ENCODE data around the gene CD209.

Gene CD209

DNA sequence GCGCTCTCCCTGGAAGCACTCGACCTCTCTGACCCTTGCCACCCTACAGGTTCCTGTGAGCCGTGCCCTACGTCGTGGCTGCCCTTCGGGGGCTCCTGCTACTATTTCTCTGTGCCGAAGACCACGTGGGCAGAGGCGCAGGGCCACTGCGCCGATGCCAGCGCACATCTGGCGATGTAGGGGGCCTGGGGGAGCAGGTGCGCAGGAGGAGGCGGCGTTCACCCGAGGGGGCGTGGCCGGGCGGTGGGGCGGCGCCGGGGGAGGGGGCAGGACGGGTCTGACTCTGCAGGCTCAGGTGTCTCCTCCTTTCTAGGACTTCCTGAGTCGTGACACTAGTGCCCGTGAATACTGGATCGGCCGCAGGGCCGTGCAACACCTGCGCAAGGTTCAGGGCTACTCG is 42.1 kb upstream of the CD209 start:
- DNase-seq (ENCODE audit: extremely low spot score): no peak
- POLR2A ChIA-PET: no interaction called here
- TF ChIP-seq, protein P1, sequence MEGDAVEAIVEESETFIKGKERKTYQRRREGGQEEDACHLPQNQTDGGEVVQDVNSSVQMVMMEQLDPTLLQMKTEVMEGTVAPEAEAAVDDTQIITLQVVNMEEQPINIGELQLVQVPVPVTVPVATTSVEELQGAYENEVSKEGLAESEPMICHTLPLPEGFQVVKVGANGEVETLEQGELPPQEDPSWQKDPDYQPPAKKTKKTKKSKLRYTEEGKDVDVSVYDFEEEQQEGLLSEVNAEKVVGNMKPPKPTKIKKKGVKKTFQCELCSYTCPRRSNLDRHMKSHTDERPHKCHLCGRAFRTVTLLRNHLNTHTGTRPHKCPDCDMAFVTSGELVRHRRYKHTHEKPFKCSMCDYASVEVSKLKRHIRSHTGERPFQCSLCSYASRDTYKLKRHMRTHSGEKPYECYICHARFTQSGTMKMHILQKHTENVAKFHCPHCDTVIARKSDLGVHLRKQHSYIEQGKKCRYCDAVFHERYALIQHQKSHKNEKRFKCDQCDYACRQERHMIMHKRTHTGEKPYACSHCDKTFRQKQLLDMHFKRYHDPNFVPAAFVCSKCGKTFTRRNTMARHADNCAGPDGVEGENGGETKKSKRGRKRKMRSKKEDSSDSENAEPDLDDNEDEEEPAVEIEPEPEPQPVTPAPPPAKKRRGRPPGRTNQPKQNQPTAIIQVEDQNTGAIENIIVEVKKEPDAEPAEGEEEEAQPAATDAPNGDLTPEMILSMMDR (IDR thresholded peaks at IDR 0.05; ENCODE audit: control extremely low read depth, extremely low read depth, low read depth, missing control alignments): no peak
- CTCF ChIA-PET: no interaction called here

- TF ChIP-seq, protein P1 (IDR thresholded peaks at IDR 0.05; ENCODE audit: control extremely low read depth, extremely low read depth, low read depth, missing control alignments): no peak
- DNase-seq (ENCODE audit: extremely low spot score): no peak
- ChIA-PET CTCF (no interaction called here), POLR2A (no interaction called here)
These were observed 41.6 kb upstream of the CD209 start for GRCh38 chr19:7788933-7789323.

- POLR2A ChIA-PET: no interaction called here
- DNase-seq (ENCODE audit: extremely low spot score): no peak
- TF ChIP-seq, protein P1 (IDR thresholded peaks at IDR 0.05; ENCODE audit: control extremely low read depth, extremely low read depth, low read depth, missing control alignments): no peak
- CTCF ChIA-PET: no interaction called here
These were observed 41.0 kb upstream of the CD209 start for GRCh38 chr19:7788178-7788932.

GRCh38 chr19:7787602-7788177 is 40.4 kb upstream of the CD209 start:
- TF ChIP-seq, protein P1 (IDR thresholded peaks at IDR 0.05; ENCODE audit: control extremely low read depth, extremely low read depth, low read depth, missing control alignments): no peak
- POLR2A ChIA-PET: no interaction called here
- CTCF ChIA-PET: interaction anchor here (0.6 to 1.2 kb wide), 2 partner anchors 13 to 219 kb away, joined by 3 to 6 read pairs; no protein-coding TSS in a partner anchor
- no peak for DNase-seq (ENCODE audit: extremely low spot score)

DNA sequence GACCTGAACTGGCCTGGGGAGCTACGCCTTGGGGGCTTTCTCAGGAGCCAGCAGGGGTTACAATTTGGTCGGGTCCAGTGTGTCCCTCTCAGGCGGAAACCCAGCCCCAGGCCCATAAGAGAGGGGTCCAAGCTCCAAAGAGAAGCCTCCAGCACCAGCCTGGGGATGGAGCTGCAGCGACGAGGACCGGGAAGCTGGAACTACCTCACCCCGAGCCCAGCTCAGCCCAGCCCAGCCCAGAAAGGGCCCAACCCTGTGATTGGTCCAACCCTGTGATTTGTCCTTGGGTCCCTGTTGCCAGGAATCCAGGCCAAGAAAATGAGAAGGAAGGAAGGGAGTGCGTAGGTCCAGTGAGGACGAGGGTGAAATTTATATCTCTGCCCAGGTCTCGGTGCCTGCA is 39.8 kb upstream of the CD209 start:
- DNase-seq (ENCODE audit: extremely low spot score): no peak
- ChIA-PET CTCF (interaction anchor here (0.6 to 1.2 kb wide), 2 partner anchors 13 to 219 kb away, joined by 3 to 6 read pairs; no protein-coding TSS in a partner anchor), POLR2A (no interaction called here)
- TF ChIP-seq, protein P1 (IDR thresholded peaks at IDR 0.05; ENCODE audit: control extremely low read depth, extremely low read depth, low read depth, missing control alignments): no peak

DNA sequence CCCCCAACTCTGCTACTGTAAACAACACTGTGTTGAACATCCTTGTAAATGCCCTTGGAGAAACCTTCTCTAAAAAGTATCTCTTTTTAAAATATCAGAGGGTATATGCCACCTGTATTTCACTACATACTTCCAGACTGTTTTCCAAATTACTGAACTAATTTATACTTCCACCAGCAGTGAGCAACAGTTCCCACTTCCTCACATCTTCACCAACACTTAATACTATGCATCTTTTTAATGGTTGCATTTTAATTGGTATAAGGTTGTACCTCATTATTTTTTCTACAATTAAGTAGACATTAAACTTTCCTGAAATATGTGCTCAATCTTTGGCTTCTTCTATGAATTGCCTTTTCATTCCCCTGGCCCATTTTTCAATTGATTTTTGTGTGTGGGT is 37.5 kb upstream of the CD209 start:
- CTCF ChIA-PET: interaction anchor here (1.0 to 2.9 kb wide), 3 partner anchors 8 to 104 kb away, joined by 3 to 12 read pairs (median 4); partner anchors contain the start of gene TRAPPC5
- no peak for DNase-seq (ENCODE audit: extremely low spot score)
- TF ChIP-seq, protein P1 (IDR thresholded peaks at IDR 0.05; ENCODE audit: control extremely low read depth, extremely low read depth, low read depth, missing control alignments): no peak
- POLR2A ChIA-PET: no interaction called here
